GM10266 (cell line): ENCODE measurements around the gene ZNF521.

Source experiments
- DNase-seq: peaks from one replicate; pipeline ENCODE4 v3.0.0; 2012; ENCODE audit errors: extremely low spot score
- TF ChIP-seq, protein P1 (sequence below): IDR thresholded peaks from 2 replicates; pipeline ENCODE4 v1.5.1; 2012; ENCODE audit warnings: mild to moderate bottlenecking, low read depth; ENCODE audit not compliant: control insufficient read depth, insufficient read depth; ENCODE audit errors: missing control alignments

The ZNF521 gene

DNA sequence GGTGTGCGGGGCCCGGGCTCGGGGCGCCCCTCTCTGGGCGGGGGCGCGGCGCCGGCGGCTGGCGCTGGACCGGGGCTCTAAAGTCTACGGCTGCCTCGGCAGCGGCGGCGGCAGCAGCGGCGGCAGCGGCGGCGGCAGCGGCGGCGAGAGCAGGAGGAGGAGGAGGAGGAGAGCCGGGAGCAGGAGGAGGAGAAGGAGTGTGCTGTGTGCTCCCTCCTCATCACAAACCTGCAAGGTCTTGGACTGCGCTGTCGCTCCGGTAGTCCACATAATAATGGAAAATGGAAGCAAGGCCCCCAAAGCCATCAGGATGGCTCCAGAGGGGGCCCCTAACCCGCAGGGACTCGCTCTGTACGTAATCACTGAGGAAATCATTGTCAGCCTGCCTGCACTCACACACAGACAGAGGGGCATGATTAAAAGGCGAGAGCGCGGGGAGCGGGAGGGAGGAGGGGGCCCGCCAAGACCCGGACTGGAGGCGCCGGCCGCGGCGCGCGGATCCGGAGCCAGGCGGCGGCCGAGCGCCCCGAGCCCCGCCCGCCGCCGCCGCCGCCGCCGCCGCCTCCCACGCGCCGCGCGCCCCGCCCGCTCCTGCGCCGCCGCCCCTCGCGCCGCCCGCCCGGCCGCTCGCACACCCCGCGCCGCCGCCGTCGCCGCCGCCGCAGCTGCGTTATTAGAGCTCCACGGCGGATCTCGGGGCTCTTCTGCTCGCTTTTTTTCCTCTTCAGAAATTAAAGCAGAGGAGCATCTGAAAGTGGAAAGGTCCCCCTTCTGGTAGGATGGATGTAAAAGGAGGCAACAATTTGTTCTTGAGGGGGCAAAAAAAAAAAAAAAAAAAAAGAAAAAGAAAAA, at the start of gene ZNF521:
Gene ZNF521 (minus strand): TSS at position 390 of the 852 bp plus-strand sequence. CDS start 1,220 bp downstream, outside the sequence.
- TF ChIP-seq, protein P1, sequence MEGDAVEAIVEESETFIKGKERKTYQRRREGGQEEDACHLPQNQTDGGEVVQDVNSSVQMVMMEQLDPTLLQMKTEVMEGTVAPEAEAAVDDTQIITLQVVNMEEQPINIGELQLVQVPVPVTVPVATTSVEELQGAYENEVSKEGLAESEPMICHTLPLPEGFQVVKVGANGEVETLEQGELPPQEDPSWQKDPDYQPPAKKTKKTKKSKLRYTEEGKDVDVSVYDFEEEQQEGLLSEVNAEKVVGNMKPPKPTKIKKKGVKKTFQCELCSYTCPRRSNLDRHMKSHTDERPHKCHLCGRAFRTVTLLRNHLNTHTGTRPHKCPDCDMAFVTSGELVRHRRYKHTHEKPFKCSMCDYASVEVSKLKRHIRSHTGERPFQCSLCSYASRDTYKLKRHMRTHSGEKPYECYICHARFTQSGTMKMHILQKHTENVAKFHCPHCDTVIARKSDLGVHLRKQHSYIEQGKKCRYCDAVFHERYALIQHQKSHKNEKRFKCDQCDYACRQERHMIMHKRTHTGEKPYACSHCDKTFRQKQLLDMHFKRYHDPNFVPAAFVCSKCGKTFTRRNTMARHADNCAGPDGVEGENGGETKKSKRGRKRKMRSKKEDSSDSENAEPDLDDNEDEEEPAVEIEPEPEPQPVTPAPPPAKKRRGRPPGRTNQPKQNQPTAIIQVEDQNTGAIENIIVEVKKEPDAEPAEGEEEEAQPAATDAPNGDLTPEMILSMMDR: no peak
- DNase-seq: peak; percentile 86

DNA sequence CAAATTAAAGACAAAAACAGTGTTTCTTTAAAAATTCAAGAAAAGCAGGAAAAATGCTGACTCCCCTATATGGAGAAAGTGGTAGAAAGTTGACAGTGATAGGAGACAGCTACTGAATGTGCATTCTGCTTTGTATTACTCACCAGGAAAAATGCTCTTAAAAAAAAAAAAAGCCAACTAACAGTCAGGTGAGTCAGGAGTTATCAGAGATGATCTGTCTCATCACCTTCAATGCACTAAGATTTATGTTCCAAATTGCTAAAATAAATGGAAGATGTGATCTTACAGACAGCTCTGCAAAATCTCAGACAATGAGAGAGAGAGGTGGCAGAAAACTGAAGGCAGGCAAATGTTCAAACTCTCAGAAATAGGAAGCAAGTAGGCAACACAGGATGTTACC, 47.6 kb upstream of the ZNF521 start:
- TF ChIP-seq, protein P1: no peak
- DNase-seq: no peak

DNA sequence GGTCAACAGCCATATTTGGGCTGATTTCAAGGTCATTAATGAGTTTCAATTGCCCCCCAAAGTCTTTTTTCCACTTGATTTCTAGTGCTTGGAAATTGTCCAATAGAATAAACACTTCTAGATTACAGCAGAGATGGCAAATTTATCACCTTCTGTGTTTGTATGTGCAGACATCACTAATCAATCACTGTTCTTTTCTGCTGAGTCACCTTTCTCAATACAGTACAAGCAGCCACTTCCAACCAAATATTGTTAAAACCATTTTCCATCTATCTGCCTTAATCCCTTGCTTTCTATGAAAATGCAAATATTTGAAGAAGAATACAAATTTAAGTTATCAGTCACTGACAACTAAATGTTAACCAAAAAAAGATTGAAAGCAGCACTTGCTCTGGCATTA, 40.2 kb upstream of the ZNF521 start:
- TF ChIP-seq, protein P1: no peak
- no peak for DNase-seq

DNA sequence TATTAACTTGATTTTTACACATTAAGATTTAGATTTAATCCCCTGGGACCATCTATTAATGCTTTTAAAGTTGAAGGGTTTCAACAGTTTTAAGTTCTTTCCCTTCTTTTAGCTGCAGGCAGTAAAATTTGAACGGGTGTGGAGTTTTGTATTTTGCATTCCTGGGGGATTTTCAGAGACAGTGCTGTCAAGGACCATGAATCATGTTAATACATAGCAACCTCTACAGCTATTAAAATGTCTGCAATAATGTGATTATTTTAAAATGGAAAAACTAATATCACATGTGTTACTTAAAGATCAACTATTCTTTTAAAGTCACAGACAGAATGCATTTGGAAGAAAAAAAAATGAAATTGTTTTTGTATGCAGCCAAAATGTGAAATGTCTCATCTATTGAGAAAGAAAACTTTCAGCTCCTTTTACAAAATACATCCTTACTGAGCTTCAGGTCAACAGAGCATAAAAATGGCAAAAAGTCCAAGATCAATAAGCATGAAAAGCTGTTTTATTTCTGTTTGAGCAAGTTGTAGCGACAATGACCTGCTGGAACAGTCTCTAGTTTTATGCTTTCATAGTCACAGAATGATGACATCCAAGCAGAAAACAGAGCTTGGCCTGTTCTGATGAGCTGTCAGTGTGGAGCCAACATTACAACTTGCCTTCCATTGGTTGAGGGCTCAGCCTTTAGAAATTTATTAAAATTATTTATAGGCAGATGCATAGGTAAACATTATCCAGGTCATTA, 21.6 kb upstream of the ZNF521 start:
- DNase-seq: no peak
- TF ChIP-seq, protein P1: no peak

DNA sequence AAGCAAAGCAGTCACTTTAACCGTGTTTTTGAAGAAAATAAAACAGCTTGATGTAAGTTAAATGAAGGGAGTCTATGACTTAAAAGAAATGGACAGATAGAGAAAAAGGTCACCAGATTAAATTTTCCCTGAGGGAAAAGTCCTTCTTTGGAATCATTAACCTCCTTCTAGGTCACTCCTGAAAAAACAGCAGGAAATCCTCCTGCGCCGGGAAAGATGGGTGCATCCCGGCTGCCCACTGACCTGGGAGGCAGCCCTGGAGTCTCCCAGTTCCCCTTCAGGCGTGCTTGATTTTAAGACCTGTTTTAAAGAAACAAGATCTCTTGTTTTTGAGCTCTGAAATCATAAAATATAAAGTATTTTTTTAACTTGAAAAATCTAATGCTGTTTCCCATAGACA, 18.4 kb upstream of the ZNF521 start:
- TF ChIP-seq, protein P1: no peak
- DNase-seq: no peak

DNA sequence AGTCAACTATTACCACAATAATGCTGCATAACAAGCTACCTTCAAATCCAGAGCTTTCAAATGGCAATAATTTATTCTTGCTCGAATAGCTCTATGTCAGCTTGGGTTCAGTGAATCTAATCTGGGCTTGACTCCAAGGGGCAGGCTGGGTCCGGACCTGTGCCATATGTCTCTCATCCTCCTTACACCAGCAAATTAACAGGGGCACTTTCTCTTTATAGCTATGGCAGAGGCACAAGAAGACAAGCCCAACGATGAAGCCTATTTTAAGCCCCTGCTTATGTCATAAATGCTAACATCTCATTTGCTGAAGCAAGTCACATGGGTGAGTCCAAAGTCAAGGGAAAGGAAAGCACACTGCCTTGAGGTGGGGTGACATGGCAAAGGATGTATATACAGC, 13.3 kb upstream of the ZNF521 start:
- no peak for DNase-seq
- TF ChIP-seq, protein P1: no peak

DNA sequence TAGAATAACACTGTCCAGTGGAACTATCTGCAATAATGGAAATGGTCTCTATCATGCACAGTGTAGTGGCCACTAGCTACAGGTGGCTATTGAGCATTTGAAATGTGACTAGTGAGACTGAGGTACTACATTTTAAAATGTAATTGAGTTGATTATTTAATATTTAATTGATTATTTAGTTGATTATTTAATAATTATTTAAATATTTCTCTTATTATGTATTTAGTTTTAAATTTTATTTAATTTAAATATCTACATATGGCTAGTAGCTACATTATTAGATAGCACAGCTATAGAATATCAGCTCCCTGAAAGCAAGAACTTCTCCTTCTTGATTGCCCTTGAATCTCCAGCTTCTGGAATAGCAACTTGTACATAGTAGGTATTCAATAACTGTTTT, 12.8 kb upstream of the ZNF521 start:
- no peak for DNase-seq
- TF ChIP-seq, protein P1: no peak
